Breast epithelium (tissue), 3 donors: ENCODE results near the gene RAP1GAP2.

ENCODE experiments used
- CTCF ChIP-seq, 3 donors: fragments of 450-650 bp; IDR thresholded peaks; one replicate each; pipeline ENCODE4 v1.5.1; 2016 to 2017; ENCODE audit warnings: antibody characterized with exemption in 3 of 3, mild to moderate bottlenecking in 3 of 3, moderate library complexity in 3 of 3
- POLR2A ChIP-seq: fragments of 450-650 bp; IDR thresholded peaks from one replicate; pipeline ENCODE4 v1.6.1; 2016; ENCODE audit warnings: antibody characterized with exemption, mild to moderate bottlenecking, moderate library complexity
- POLR2AphosphoS5 ChIP-seq, 3 donors: sonication (generic); formaldehyde crosslinking; IDR thresholded peaks; one replicate each; pipeline ENCODE4 v1.6.1; 2017; ENCODE audit warnings: antibody characterized with exemption in 3 of 3

DNA sequence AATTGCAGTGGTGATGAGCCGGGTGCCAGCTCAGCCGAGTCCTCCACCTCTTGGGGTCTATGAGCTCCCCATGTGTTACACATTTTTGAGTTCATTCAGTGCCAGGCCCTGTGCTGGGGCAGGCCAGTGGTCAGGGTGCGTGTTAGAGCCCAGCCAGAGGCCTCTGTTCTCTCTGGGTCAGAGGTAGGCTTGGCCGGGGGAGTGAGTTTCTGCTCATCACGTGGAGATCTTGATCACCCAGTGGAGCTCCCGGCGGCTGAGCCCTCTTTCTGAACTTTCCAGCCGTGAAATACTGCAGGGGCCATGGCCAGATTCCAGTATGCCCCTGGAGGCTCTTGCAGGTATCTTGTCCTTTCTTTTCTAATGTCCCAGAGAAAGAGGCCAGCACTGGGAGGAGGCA, 93.0 kb downstream of the RAP1GAP2 start:
- TF ChIP-seq POLR2A (no peak), CTCF (IDR thresholded peaks at IDR 0.05) (no peak), POLR2AphosphoS5 (IDR thresholded peaks at IDR 0.05) (no peak)
